Hepatocyte (in vitro differentiated cells): Measurements from ENCODE around the gene RACGAP1.

Experiments used
- CTCF ChIP-seq: fragments of 200-600 bp; sonication (generic); IDR thresholded peaks from 2 replicates; pipeline ENCODE4 v1.5.1; 2016; ENCODE audit warnings: antibody characterized with exemption, mild to moderate bottlenecking; ENCODE audit not compliant: poor library complexity
- EZH2 ChIP-seq: fragments of 200-600 bp; sonication (generic); IDR thresholded peaks from 2 replicates; pipeline ENCODE4 v1.6.1; 2016; ENCODE audit warnings: antibody characterized with exemption, mild to moderate bottlenecking, borderline replicate concordance

DNA sequence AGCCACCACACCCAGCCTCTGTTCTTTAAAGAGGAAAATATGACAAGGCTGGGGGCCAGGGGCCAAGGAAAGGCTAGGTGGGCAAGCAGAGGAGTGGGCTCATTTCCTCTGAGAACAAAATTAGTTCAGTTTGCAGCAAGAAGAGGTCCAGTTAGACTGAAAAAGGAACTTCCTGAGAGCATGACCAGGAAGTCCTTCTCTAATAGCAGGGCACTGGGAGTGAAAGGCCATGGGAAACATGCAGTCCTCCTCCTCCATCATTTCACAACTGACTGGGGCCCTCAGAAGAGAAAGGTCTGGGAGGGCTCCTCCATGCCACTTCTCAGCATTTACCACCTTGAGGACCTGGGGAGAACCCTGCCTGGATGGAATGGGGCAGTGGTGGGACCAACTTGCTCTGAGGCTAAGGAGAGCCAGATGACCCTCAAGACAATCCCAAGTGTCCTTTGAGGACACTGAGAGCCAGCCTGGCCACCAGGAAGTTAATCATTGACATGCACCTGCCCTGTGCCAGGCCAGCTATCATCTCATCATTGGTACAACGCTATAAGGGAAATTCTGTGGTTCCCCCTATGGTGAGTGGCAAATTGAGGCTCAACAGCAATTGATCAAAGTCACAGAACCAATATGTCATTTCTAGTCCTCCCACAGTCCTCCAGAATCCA is 72.8 kb downstream of the RACGAP1 start:
- no peak for TF ChIP-seq CTCF
- no peak for TF ChIP-seq EZH2
